GM18870 (cell line): Measurements from ENCODE around the gene S100A11.

ENCODE experiments used
- ATAC-seq: cut with Tn5 transposase; IDR thresholded peaks from one replicate; pipeline ENCODE4 v1.9.1; 2021; ENCODE audit warnings: moderate library complexity; ENCODE audit not compliant: unreplicated experiment

Gene S100A11

GRCh38 chr1:152003846-152004442 is 32.9 kb downstream of the S100A11 start:
- ATAC-seq = no peak

DNA sequence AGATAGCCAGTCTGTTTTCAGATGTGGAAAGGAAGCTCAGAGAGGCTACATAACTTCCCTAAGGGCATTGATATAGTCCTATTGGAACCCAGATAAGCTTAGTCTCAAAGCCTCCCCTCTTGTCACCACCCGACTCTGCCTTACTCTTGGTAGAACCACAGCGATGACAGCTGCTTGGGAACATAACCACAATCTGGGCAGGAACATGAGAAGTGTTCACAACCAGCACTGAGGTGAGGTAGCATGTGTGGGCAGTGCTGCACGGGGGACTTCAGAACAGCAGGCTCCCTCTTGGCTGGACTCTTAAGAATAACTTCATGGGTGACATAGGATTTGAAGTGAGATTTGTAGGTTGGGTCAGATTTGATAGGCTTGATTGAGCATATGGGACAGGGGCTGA is 33.8 kb downstream of the S100A11 start:
- ATAC-seq = no peak

- no peak for ATAC-seq
These were observed 34.9 kb downstream of the S100A11 start for GRCh38 chr1:152001631-152002584.

- ATAC-seq = no peak
These were observed 35.7 kb downstream of the S100A11 start for GRCh38 chr1:152000964-152001630.

- ATAC-seq = no peak
These were observed 38.0 kb downstream of the S100A11 start for GRCh38 chr1:151998611-151999362.

DNA sequence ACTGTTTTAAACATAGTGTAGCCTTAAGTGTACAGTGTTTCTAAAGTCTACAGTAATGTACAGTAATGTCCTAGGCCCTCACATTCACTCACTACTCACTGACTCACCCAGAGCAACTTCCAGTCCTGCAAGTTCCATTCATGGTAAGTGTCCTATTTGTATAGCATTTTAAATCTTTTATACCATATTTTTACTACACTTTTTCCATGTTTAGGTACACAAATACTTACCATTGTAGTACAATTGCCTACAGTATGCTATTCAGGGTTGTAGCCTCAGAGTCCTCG is 39.6 kb downstream of the S100A11 start:
- no peak for ATAC-seq

DNA sequence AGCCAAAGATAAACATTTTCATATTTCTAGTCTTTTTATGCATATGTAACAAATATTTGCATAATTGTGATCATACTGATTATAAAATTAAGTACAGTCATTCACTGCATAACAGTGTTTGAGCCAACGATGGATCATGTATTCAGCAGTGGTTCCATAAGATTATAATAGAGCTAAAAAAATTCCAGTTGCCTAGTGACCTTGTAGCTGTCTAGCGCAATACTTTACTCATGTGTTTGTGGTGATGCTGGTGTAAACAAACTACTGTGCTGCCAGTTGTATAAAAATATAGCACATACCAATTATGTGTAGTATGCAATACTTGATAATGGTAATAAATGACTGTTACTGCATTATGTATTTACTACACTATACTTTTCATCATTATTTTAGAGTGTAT is 41.0 kb downstream of the S100A11 start:
- no peak for ATAC-seq

DNA sequence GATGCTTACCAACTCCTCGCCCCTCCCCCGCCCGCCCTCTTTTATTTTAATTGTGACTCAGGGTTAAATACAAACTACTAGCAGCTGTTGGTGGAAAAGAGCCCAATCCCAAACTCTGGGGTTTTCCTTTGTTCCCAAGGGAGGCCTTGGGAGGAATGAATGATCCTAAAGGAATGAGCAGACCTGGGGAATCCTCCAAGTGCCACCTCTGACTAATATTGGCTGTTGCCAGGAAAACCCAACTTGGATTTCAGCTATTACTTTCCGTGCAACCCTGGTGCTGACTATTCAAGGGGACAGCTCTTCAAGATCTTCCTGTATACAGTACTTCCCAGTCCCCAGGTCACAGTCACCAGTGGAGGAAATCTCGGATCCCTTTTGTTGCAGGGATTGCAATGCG is 41.8 kb downstream of the S100A11 start:
- no peak for ATAC-seq

GRCh38 chr1:151993734-151994496 is 42.9 kb downstream of the S100A11 start, which contains the start of gene S100A10:
Gene S100A10, minus strand, starts transcription at chr1:151993859. Its CDS starts 7,629 bp downstream, at chr1:151986230.
- no peak for ATAC-seq

GRCh38 chr1:151993084-151993733 is 43.6 kb downstream of the S100A11 start:
- ATAC-seq = no peak

GRCh38 chr1:151992303-151993083 is 44.3 kb downstream of the S100A11 start:
- ATAC-seq = no peak

DNA sequence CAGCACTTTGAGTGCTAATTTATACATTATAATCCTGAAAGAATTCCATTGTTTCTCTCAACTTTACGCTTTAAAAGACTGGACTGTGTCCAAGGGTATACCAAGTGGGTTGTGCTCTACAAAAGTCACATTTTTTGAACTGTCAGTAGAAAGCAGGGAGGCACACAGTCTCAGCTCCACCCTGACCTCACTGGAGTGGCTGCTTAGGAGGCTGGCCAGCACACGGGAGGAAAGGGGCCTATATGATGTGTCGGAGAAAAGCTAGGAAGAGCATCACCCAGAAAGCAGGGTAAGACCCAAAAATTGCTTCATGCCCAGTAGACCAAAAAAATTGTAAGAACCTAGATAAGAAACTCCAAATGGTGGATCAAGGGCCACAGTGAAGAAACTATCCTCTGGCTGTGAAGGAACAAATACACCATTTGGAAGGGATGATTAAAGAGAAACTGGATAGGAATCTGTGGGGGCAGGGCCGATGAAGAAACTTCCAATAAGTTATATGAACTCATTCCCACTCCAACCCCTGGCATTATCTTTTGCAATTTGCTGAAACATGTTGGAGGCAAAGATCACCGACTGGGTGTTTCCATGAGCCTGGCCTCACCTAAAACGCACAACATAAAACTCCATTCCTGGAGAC is 45.0 kb downstream of the S100A11 start:
- no peak for ATAC-seq

DNA sequence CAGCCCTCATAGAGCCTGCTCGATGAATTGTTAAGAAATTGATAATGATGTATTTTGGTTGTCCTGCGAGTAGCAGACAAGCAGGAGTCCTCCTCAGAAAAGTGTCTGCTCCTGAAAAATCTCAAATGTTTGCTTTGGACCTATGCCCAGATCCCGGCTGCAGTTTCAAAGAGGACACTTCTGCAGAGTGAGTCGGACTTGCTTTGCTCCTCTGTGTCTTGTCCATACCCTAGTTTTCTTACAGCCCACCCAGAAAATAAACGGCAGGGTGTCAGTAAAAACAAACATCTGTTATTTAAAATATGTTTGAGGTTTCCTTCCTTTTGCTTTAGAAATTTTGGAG is 46.0 kb downstream of the S100A11 start:
- ATAC-seq = no peak

DNA sequence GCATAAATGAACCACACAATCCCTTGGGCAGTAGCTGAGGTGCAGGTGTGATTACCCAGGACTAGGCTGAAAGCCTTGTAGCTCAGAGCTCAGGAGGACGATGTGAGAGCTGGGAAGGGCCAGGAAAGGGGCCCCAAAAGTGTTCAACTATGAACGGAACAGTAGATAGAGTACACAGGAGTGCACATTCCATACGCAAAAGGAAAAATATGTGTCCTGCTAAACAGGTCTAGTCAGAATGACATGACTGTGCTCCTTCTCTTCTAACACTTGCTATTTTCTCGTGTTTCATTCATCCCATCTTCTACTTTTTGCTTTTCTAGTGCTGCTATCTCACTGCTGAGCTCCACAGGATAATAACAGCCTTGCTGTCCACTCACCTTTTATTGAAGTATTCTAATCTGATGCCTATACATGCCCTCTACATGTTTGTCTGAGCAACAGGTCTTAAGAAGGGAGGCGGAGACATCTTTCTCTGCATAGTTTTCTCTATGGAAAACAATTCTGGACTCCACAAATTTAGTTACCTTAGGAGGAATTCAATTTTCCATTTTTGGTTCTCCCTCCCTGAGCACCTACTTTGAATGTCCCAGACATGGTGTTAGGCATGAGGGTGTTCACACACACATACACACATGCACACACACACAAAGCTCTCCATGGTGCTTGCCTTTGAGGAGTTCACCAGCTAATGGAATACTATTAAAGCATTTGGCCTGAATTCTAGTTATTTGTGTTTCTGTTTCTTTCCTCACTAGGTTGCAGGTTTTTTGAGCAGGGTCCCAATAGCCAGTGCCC is 46.5 kb downstream of the S100A11 start:
- no peak for ATAC-seq

DNA sequence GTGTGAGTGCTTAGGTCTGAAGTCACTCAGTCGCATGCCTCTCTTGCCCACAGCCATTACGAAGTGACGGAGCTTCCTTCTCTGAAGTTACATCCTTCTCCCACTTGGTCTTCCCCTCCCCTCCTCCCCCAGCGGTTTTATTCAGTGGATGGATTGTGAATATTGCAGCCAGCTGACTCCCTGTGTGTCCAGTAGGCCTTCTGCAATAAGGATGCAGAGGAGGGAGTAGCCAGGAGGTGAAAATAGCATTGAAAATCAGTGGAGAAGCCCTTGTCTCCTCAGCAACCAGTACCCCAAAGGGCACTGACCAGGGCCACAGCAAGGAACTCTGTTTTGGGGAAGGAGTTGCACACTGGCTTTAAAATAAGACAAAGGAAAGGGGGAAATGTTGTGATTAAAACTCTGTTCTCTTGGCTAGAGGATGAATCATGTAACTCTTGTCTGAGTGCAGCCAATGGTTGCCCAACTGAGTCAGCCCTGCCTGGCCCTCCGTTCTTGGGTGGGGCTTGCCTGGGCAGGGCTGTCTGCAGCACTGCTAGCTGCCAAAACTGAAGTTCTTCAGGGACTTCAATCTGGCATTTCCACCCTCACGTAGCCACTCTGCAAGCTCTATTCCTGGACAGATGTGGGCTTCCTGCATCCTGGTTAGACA is 47.5 kb downstream of the S100A11 start:
- no peak for ATAC-seq

DNA sequence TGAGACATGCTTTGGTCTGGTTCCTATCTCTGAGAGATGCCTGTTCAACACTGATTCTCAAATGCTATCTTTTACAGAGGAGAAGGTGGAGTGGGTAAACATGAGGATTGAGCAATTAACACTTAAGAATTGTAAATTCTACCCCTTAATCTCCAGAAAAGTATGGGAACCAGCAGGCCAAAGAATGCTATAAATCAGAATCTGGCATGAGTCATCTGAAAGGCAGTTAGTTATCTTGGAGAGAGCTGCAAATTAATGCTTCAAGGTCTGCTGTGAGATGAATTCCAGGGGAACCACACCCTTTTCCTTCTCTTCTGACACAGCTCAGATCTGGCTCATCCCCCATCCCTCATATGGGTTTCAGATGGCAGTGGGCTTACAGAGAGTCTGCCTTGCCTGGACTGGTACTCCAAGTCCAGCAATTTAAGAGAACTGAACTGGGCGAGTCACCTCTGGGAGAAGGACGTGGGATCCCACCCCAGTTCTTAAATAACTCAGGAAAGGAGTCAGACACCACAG is 48.3 kb downstream of the S100A11 start:
- no peak for ATAC-seq

GRCh38 chr1:151986501-151987190 is 50.2 kb downstream of the S100A11 start:
- ATAC-seq = no peak
